ENCODE measurements around the gene AGAP1.

AGAP1 gene

GRCh38 chr2:236052926-236053821 is 559.3 kb downstream of the AGAP1 start:
- Histone ChIP-seq H3K9me2 (replicated peaks; ENCODE audit: control insufficient read depth, low read length) (no peaks in the 10 kb centered on the region), H3K4me3 (ENCODE audit: low read length) (no peak overlapping the region), H3K4me2 (ENCODE audit: low read length) (no peak overlapping the region), H3F3A (ENCODE audit: control insufficient read depth, insufficient read depth) (no peaks in the 10 kb centered on the region), H3K9me3 (ENCODE audit: control insufficient read depth, insufficient read depth, low read length) (no peaks in the 10 kb centered on the region; the same call in 1 of the 2 replicates), H3K27ac (ENCODE audit: low read depth, low read length) (no peak overlapping the region), H3K79me2 (ENCODE audit: control insufficient read depth, low read length) (no peaks in the 10 kb centered on the region), H4K20me1 (ENCODE audit: control insufficient read depth, insufficient read depth, low read depth, low read length) (no peaks in the 10 kb centered on the region), H3K27me3 (ENCODE audit: control insufficient read depth, low read length) (no peaks in the 10 kb centered on the region), H3K36me3 (ENCODE audit: control insufficient read depth, low read length) (no peaks in the 10 kb centered on the region), H3K4me1 (ENCODE audit: control insufficient read depth, low read length) (no peaks in the 10 kb centered on the region)
- TF ChIP-seq CTCF (IDR thresholded peaks at IDR 0.05; ENCODE audit: low read depth, low read length, poor library complexity, severe bottlenecking): no peak
- no peak for TF ChIP-seq EZH2phosphoT487 (IDR thresholded peaks at IDR 0.05; ENCODE audit: borderline replicate concordance, low read length)

- Histone ChIP-seq H3K27ac (ENCODE audit: low read depth, low read length) (no peak overlapping the region), H3K4me1 (ENCODE audit: control insufficient read depth, low read length) (no peaks in the 10 kb centered on the region), H3K4me2 (ENCODE audit: low read length) (no peak overlapping the region), H3K9me2 (replicated peaks; ENCODE audit: control insufficient read depth, low read length) (no peaks in the 10 kb centered on the region), H3K36me3 (ENCODE audit: control insufficient read depth, low read length) (no peaks in the 10 kb centered on the region), H3K79me2 (ENCODE audit: control insufficient read depth, low read length) (no peaks in the 10 kb centered on the region), H3K4me3 (ENCODE audit: low read length) (no peak overlapping the region), H3K27me3 (ENCODE audit: control insufficient read depth, low read length) (no peaks in the 10 kb centered on the region), H3K9me3 (ENCODE audit: control insufficient read depth, insufficient read depth, low read length) (no peaks in the 10 kb centered on the region; the same call in 1 of the 2 replicates), H3F3A (ENCODE audit: control insufficient read depth, insufficient read depth) (no peaks in the 10 kb centered on the region), H4K20me1 (ENCODE audit: control insufficient read depth, insufficient read depth, low read depth, low read length) (no peaks in the 10 kb centered on the region)
- TF ChIP-seq EZH2phosphoT487 (IDR thresholded peaks at IDR 0.05; ENCODE audit: borderline replicate concordance, low read length): no peak
- TF ChIP-seq CTCF (IDR thresholded peaks at IDR 0.05; ENCODE audit: low read depth, low read length, poor library complexity, severe bottlenecking): no peak
These were observed 560.3 kb downstream of the AGAP1 start for GRCh38 chr2:236054125-236054524.

- H3K4me2 ChIP-seq (ENCODE audit: low read length): no peak overlapping the region
- H3K79me2 ChIP-seq (ENCODE audit: control insufficient read depth, low read length): no peaks in the 10 kb centered on the region
These were observed 560.9 kb downstream of the AGAP1 start for GRCh38 chr2:236054621-236055305.

More at GRCh38 chr2:236054621-236055305, 560.9 kb downstream of the AGAP1 start:
- H3K36me3 ChIP-seq (ENCODE audit: control insufficient read depth, low read length): no peaks in the 10 kb centered on the region
- H3K27ac ChIP-seq (ENCODE audit: low read depth, low read length): no peak overlapping the region
- no peaks in the 10 kb centered on the region for H3K4me1 ChIP-seq (ENCODE audit: control insufficient read depth, low read length)
- no peaks in the 10 kb centered on the region for H4K20me1 ChIP-seq (ENCODE audit: control insufficient read depth, insufficient read depth, low read depth, low read length)
- no peak overlapping the region for H3K4me3 ChIP-seq (ENCODE audit: low read length)
- no peaks in the 10 kb centered on the region for H3K27me3 ChIP-seq (ENCODE audit: control insufficient read depth, low read length)
- H3F3A ChIP-seq (ENCODE audit: control insufficient read depth, insufficient read depth): no peaks in the 10 kb centered on the region
- no peak for TF ChIP-seq EZH2phosphoT487 (IDR thresholded peaks at IDR 0.05; ENCODE audit: borderline replicate concordance, low read length)
- no peak for TF ChIP-seq CTCF (IDR thresholded peaks at IDR 0.05; ENCODE audit: low read depth, low read length, poor library complexity, severe bottlenecking)
- no peaks in the 10 kb centered on the region; the same call in 1 of the 2 replicates for H3K9me3 ChIP-seq (ENCODE audit: control insufficient read depth, insufficient read depth, low read length)
- no peaks in the 10 kb centered on the region for H3K9me2 ChIP-seq (replicated peaks; ENCODE audit: control insufficient read depth, low read length)

Measured in DOHH2 (cell line).